Astrocyte of the cerebellum (primary cell): ENCODE results near the gene PRRT1B.

ENCODE experiments used
- DNase-seq: peaks from one replicate; pipeline ENCODE4 v3.0.0-alpha.2; 2011; ENCODE audit warnings: low read depth
- H3K4me3 ChIP-seq: 2 replicates; pipeline ENCODE4 v1.5.1; 2011; ENCODE audit warnings: mild to moderate bottlenecking, low read depth, low read length, moderate library complexity
- CTCF ChIP-seq: IDR thresholded peaks from 2 replicates; pipeline ENCODE4 v1.5.1; 2012; ENCODE audit warnings: low read length, low read depth, moderate library complexity, mild to moderate bottlenecking; ENCODE audit errors: missing control alignments
- in situ Hi-C: cut with HindIII; loops from 2 replicates; pipeline ENCODE4 v1.10.0; 2017; ENCODE audit warnings: low sequenced_read_pairs

PRRT1B gene

GRCh38 chr9:131552030-131552429 lies 6.7 kb downstream of the PRRT1B start:
- DNase-seq = no peak
- no peak overlapping the region for H3K4me3 ChIP-seq
- TF ChIP-seq CTCF = no peak
- in situ Hi-C loops = no loop called here

- no peak for DNase-seq
- in situ Hi-C loops = no loop called here
- no peak overlapping the region for H3K4me3 ChIP-seq
- no peak for TF ChIP-seq CTCF
These were observed 8.9 kb downstream of the PRRT1B start for GRCh38 chr9:131554087-131554842.

- no peak overlapping the region for H3K4me3 ChIP-seq
- in situ Hi-C loops = no loop called here
- TF ChIP-seq CTCF = no peak
- DNase-seq = no peak
These were observed 9.6 kb downstream of the PRRT1B start for GRCh38 chr9:131554843-131555351.

DNA sequence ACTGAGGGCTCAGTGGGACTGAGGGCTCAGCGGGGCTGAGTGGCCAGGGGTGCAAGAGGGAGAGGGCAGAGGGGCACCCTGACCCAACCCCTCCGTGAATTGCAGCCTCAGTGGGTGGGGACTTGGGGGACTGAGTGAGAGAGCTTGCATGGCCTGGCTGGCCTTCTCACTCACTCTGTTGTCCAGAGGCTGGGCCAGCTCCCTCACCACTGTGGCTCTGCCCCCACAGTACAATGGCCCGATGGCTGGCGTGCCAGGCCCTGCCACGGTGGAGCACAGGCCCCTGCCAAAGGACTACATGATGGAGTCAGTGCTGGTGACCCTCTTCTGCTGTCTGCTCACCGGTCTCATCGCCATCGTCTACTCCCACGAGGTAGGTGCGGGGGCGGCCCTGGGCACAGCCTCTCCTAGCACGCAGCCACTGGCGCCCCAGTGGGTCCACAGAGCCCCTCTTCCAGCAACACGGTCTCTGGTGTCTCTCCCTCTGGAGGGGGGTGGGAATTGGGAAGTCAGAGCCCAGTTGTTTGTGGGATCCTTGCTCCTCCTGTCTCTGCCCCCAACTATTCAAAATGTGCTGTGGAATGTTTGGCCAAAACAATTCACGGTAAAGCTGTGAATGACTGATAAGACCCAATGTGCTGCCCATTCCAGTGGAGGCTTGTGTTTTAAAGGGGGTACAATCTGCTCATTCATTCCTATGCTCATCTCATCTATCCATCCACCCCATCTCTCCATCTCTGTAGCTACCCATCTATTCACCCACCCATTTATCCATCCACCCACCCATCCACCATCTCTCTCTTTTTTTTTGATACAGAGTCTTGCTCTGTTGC lies 10.7 kb downstream of the PRRT1B start:
- in situ Hi-C loops = no loop called here
- H3K4me3 ChIP-seq = no peak overlapping the region
- DNase-seq = no peak
- TF ChIP-seq CTCF = no peak

GRCh38 chr9:131557855-131558548 lies 12.7 kb downstream of the PRRT1B start:
- in situ Hi-C loops = no loop called here
- H3K4me3 ChIP-seq = no peak overlapping the region
- no peak for TF ChIP-seq CTCF
- no peak for DNase-seq

- no peak for DNase-seq
- no peak for TF ChIP-seq CTCF
- in situ Hi-C loops = no loop called here
- H3K4me3 ChIP-seq = no peak overlapping the region
These were observed 14.2 kb downstream of the PRRT1B start for GRCh38 chr9:131559421-131560000.
